Measurements from ENCODE around the gene ARHGEF19.
"Not testable (repeated sequence)": the region's sequence is repeated elsewhere in the genome, so short reads cannot be mapped to it uniquely, and the experiment has no call there.

DNA sequence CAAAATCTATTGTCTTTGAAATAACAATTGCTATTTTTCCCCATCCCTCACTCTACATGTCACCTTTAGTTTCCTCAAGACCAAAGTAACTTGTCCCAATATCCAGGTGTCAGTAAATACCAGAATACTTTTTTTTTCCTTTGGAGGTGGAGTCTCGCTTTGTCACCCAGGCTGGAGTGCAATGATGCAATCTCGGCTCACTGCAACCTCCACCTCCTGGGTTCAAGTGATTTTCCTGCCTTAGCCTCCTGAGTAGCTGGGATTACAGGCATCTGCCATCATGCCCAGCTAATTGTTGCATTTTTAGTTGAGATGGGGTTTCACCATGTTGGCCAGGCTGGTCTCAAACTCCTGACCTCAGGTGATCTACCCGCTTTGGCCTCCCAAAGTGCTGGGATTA lies 45.1 kb upstream of the ARHGEF19 start:
- TF ChIP-seq, protein P1, sequence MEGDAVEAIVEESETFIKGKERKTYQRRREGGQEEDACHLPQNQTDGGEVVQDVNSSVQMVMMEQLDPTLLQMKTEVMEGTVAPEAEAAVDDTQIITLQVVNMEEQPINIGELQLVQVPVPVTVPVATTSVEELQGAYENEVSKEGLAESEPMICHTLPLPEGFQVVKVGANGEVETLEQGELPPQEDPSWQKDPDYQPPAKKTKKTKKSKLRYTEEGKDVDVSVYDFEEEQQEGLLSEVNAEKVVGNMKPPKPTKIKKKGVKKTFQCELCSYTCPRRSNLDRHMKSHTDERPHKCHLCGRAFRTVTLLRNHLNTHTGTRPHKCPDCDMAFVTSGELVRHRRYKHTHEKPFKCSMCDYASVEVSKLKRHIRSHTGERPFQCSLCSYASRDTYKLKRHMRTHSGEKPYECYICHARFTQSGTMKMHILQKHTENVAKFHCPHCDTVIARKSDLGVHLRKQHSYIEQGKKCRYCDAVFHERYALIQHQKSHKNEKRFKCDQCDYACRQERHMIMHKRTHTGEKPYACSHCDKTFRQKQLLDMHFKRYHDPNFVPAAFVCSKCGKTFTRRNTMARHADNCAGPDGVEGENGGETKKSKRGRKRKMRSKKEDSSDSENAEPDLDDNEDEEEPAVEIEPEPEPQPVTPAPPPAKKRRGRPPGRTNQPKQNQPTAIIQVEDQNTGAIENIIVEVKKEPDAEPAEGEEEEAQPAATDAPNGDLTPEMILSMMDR (IDR thresholded peaks at IDR 0.05): not testable (repeated sequence)
- TF ChIP-seq POLR2A (IDR thresholded peaks at IDR 0.05): not testable (repeated sequence)

Data from heart left ventricle (tissue), 13 donors.